Measurements from ENCODE around the gene FAM241A.
A peak's percentile ranks its signal among the peaks of the same experiment; 100 is the strongest.

Gene FAM241A

GRCh38 chr4:112185740-112186670 lies 40.8 kb downstream of the FAM241A start:
- H3K36me3 ChIP-seq (ENCODE audit: control insufficient read depth, insufficient read depth, low read length), result no peaks in the 10 kb centered on the region
- H3K4me2 ChIP-seq (ENCODE audit: low read length), result no peak overlapping the region
- no peak overlapping the region for H2BK5ac ChIP-seq (ENCODE audit: low read length)
- H3K4ac ChIP-seq (ENCODE audit: low read depth, low read length), result no peak overlapping the region
- H3K79me2 ChIP-seq (ENCODE audit: control insufficient read depth, insufficient read depth, low read length), result no peaks in the 10 kb centered on the region
- H3K27me3 ChIP-seq (ENCODE audit: insufficient read depth, low read length, poor library complexity), result no peaks in the 10 kb centered on the region
- H3K18ac ChIP-seq (ENCODE audit: low read length), result no peak overlapping the region
- no peak overlapping the region for H3K4me3 ChIP-seq (ENCODE audit: low read length)
- H2BK15ac ChIP-seq (replicated peaks; ENCODE audit: low read depth), result no peak overlapping the region
- H4K5ac ChIP-seq (ENCODE audit: low read length), result no peak overlapping the region
- H3K27ac ChIP-seq (ENCODE audit: low read depth, low read length), result no peak overlapping the region
- no peak overlapping the region for H3K23ac ChIP-seq (ENCODE audit: low read length)
- no CpG with 5 or more reads among the region's 8 CpGs for WGBS (ENCODE audit: extremely low coverage, insufficient coverage, low lambda C conversion rate)
- no peaks in the 10 kb centered on the region for H3K79me1 ChIP-seq (ENCODE audit: low read length)
- no peak overlapping the region for H2BK120ac ChIP-seq (ENCODE audit: low read depth, low read length)
- H2AK5ac ChIP-seq (ENCODE audit: low read length), result no peak overlapping the region
- no peaks in the 10 kb centered on the region for H3K4me1 ChIP-seq (ENCODE audit: control insufficient read depth, low read depth, low read length)
- H4K8ac ChIP-seq (ENCODE audit: low read depth, low read length), result no peak overlapping the region
- no peak overlapping the region for H3K9ac ChIP-seq (ENCODE audit: low read length)
- H3K56ac ChIP-seq (ENCODE audit: low read length), result no peak overlapping the region
- peak; percentile 44 for DNase-seq

DNA sequence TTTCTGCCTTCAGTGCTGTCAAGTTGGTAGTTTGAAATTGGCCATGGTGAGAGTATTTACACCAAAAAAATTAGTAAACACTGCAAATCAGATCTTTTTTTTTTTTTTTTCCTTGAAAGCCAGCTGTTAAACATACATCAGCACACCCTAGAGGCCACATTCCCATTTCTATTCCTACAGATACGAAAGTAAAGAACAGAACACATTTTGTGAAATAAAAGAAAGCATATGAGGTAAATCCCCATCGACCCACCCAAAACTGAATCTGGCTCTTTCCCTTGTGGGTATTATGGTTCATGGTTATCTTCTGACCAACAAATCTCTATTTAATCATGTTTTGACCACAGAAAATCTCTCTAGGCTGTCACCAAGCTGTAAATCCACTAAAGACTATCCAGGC lies 44.5 kb downstream of the FAM241A start:
- H3K36me3 ChIP-seq (ENCODE audit: control insufficient read depth, insufficient read depth, low read length), result no peaks in the 10 kb centered on the region
- H4K5ac ChIP-seq (ENCODE audit: low read length), result no peak overlapping the region
- H2BK5ac ChIP-seq (ENCODE audit: low read length), result no peak overlapping the region
- peak; percentile 9 for DNase-seq
- no peak overlapping the region for H3K27ac ChIP-seq (ENCODE audit: low read depth, low read length)
- WGBS (ENCODE audit: extremely low coverage, insufficient coverage, low lambda C conversion rate), result no CpG with 5 or more reads among the region's 2 CpGs
- no peaks in the 10 kb centered on the region for H3K27me3 ChIP-seq (ENCODE audit: insufficient read depth, low read length, poor library complexity)
- no peak overlapping the region for H3K4ac ChIP-seq (ENCODE audit: low read depth, low read length)
- H3K79me2 ChIP-seq (ENCODE audit: control insufficient read depth, insufficient read depth, low read length), result no peaks in the 10 kb centered on the region
- no peak overlapping the region for H3K4me2 ChIP-seq (ENCODE audit: low read length)
- H2BK120ac ChIP-seq (ENCODE audit: low read depth, low read length), result no peak overlapping the region
- H3K79me1 ChIP-seq (ENCODE audit: low read length), result no peaks in the 10 kb centered on the region
- H2BK15ac ChIP-seq (replicated peaks; ENCODE audit: low read depth), result no peak overlapping the region
- no peak overlapping the region for H3K4me3 ChIP-seq (ENCODE audit: low read length)
- no peak overlapping the region for H2AK5ac ChIP-seq (ENCODE audit: low read length)
- no peak overlapping the region for H3K56ac ChIP-seq (ENCODE audit: low read length)
- H3K9ac ChIP-seq (ENCODE audit: low read length), result no peak overlapping the region
- no peak overlapping the region for H4K8ac ChIP-seq (ENCODE audit: low read depth, low read length)
- H3K4me1 ChIP-seq (ENCODE audit: control insufficient read depth, low read depth, low read length), result no peaks in the 10 kb centered on the region
- H3K23ac ChIP-seq (ENCODE audit: low read length), result no peak overlapping the region
- H3K18ac ChIP-seq (ENCODE audit: low read length), result no peak overlapping the region

- H2BK15ac ChIP-seq (replicated peaks; ENCODE audit: low read depth), result no peak overlapping the region
- no peaks in the 10 kb centered on the region for H3K27me3 ChIP-seq (ENCODE audit: insufficient read depth, low read length, poor library complexity)
- WGBS (ENCODE audit: extremely low coverage, insufficient coverage, low lambda C conversion rate), result no CpG with 5 or more reads among the region's 8 CpGs
These were observed 45.4 kb downstream of the FAM241A start for GRCh38 chr4:112190684-112191083.

DNA sequence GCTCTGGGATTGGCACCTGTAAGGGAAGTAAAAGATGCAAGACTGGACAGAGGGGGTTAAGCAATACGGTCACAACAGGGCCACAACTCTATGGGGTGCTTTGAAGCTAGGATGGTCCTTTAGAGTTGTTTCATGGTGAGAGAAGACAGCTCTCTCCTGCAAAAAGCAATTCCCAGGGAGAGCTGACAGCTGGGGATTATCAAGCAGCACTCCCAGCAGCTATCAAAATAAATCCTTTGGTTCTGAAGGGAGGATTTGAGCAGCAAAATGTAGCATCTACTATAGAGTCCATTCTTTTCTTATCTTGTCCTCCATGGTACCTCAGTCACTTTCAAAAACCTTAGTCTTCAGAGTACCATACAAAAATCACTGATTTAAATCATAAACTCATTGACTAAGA lies 51.2 kb downstream of the FAM241A start:
- H3K4me1 ChIP-seq (ENCODE audit: control insufficient read depth, low read depth, low read length), result no peaks in the 10 kb centered on the region
- no peak overlapping the region for H3K18ac ChIP-seq (ENCODE audit: low read length)
- H3K27ac ChIP-seq (ENCODE audit: low read depth, low read length), result no peak overlapping the region
- no peak overlapping the region for H2BK5ac ChIP-seq (ENCODE audit: low read length)
- no peak overlapping the region for H3K4me2 ChIP-seq (ENCODE audit: low read length)
- H3K27me3 ChIP-seq (ENCODE audit: insufficient read depth, low read length, poor library complexity), result no peaks in the 10 kb centered on the region
- H3K36me3 ChIP-seq (ENCODE audit: control insufficient read depth, insufficient read depth, low read length), result no peaks in the 10 kb centered on the region
- DNase-seq, result no peak
- H3K4ac ChIP-seq (ENCODE audit: low read depth, low read length), result no peak overlapping the region
- no CpG with 5 or more reads among the region's 1 CpG for WGBS (ENCODE audit: extremely low coverage, insufficient coverage, low lambda C conversion rate)
- H3K23ac ChIP-seq (ENCODE audit: low read length), result no peak overlapping the region
- no peaks in the 10 kb centered on the region for H3K79me1 ChIP-seq (ENCODE audit: low read length)
- no peak overlapping the region for H2BK15ac ChIP-seq (replicated peaks; ENCODE audit: low read depth)
- no peaks in the 10 kb centered on the region for H3K79me2 ChIP-seq (ENCODE audit: control insufficient read depth, insufficient read depth, low read length)
- H2AK5ac ChIP-seq (ENCODE audit: low read length), result no peak overlapping the region
- no peak overlapping the region for H2BK120ac ChIP-seq (ENCODE audit: low read depth, low read length)
- H4K8ac ChIP-seq (ENCODE audit: low read depth, low read length), result no peak overlapping the region
- no peak overlapping the region for H4K5ac ChIP-seq (ENCODE audit: low read length)
- no peak overlapping the region for H3K9ac ChIP-seq (ENCODE audit: low read length)
- H3K4me3 ChIP-seq (ENCODE audit: low read length), result no peak overlapping the region
- no peak overlapping the region for H3K56ac ChIP-seq (ENCODE audit: low read length)

More at GRCh38 chr4:112190684-112191083, 45.4 kb downstream of the FAM241A start:
- Histone ChIP-seq H3K4ac (ENCODE audit: low read depth, low read length) (no peak overlapping the region), H3K56ac (ENCODE audit: low read length) (no peak overlapping the region), H3K23ac (ENCODE audit: low read length) (no peak overlapping the region), H3K27ac (ENCODE audit: low read depth, low read length) (no peak overlapping the region), H3K4me2 (ENCODE audit: low read length) (no peak overlapping the region), H3K4me1 (ENCODE audit: control insufficient read depth, low read depth, low read length) (no peaks in the 10 kb centered on the region), H3K4me3 (ENCODE audit: low read length) (no peak overlapping the region), H2AK5ac (ENCODE audit: low read length) (no peak overlapping the region), H3K79me1 (ENCODE audit: low read length) (no peaks in the 10 kb centered on the region), H3K9ac (ENCODE audit: low read length) (no peak overlapping the region), H2BK5ac (ENCODE audit: low read length) (no peak overlapping the region), H3K36me3 (ENCODE audit: control insufficient read depth, insufficient read depth, low read length) (no peaks in the 10 kb centered on the region), H4K8ac (ENCODE audit: low read depth, low read length) (no peak overlapping the region), H3K79me2 (ENCODE audit: control insufficient read depth, insufficient read depth, low read length) (no peaks in the 10 kb centered on the region), H2BK120ac (ENCODE audit: low read depth, low read length) (no peak overlapping the region), H3K18ac (ENCODE audit: low read length) (no peak overlapping the region), H4K5ac (ENCODE audit: low read length) (no peak overlapping the region)
- no peak for DNase-seq

DNA sequence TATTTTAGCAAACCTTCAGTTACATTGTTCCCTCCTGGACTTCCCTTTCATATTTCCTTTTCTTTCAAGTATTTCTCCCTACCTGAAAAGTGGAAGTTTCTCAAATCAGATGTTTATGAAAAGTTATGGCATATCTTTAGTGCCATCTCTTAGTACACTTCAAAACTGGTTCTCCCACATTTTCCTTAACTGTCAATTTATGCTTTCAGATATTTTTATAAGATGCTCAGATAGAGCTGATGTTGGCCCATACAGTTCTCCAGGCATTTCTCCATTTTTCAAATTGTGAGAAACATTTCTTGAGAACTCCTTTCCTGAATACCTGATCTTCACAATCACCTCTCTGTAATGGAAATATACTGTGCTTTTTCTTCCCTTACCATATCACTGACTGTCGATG lies 53.8 kb downstream of the FAM241A start:
- Histone ChIP-seq H3K36me3 (ENCODE audit: control insufficient read depth, insufficient read depth, low read length) (no peaks in the 10 kb centered on the region), H3K4me3 (ENCODE audit: low read length) (no peak overlapping the region), H3K9ac (ENCODE audit: low read length) (no peak overlapping the region), H3K56ac (ENCODE audit: low read length) (no peak overlapping the region), H3K18ac (ENCODE audit: low read length) (no peak overlapping the region), H3K23ac (ENCODE audit: low read length) (no peak overlapping the region), H2BK120ac (ENCODE audit: low read depth, low read length) (no peak overlapping the region), H4K5ac (ENCODE audit: low read length) (no peak overlapping the region), H4K8ac (ENCODE audit: low read depth, low read length) (no peak overlapping the region), H3K4me2 (ENCODE audit: low read length) (no peak overlapping the region), H3K27me3 (ENCODE audit: insufficient read depth, low read length, poor library complexity) (no peaks in the 10 kb centered on the region), H2BK5ac (ENCODE audit: low read length) (no peak overlapping the region), H3K4ac (ENCODE audit: low read depth, low read length) (no peak overlapping the region), H2AK5ac (ENCODE audit: low read length) (no peak overlapping the region), H3K4me1 (ENCODE audit: control insufficient read depth, low read depth, low read length) (no peaks in the 10 kb centered on the region), H3K79me1 (ENCODE audit: low read length) (no peaks in the 10 kb centered on the region), H3K79me2 (ENCODE audit: control insufficient read depth, insufficient read depth, low read length) (no peaks in the 10 kb centered on the region), H3K27ac (ENCODE audit: low read depth, low read length) (no peak overlapping the region), H2BK15ac (replicated peaks; ENCODE audit: low read depth) (no peak overlapping the region)
- WGBS (ENCODE audit: extremely low coverage, insufficient coverage, low lambda C conversion rate), result no CpG with 5 or more reads among the region's 1 CpG
- DNase-seq, result no peak
